ENCODE results near the gene INMT.

INMT gene

DNA sequence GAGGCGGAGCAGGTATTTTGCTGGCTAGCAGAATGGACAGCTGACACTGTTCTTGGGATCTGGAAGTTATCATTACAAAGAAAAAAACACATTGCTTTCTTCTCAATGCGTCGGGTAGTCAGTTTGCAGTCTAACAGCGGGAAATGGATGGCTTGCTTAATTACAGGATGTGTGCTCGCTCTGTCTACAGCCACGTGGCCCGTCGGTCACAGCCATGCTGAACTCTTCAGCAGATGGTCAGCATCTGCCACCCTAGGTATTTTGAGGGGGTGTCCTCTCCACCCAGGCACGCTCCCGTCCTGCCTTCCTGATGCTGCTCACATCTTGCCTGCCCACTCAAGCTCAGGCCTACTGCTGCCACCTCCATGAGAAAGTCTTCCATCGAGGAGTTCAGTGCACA, 20.4 kb upstream of the INMT start:
- no peaks in the 10 kb centered on the region for H3K4me1 ChIP-seq (ENCODE audit: control insufficient read depth, insufficient read depth, low read length)
- no peak overlapping the region for H3K27ac ChIP-seq (ENCODE audit: extremely low read depth, low read depth, low read length)
- POLR2A ChIA-PET = no interaction called here
- CTCF ChIA-PET = interaction anchor here (0.7 to 2.0 kb wide), 2 partner anchors 8 to 391 kb away, joined by 3 to 11 read pairs; no protein-coding TSS in a partner anchor
- TF ChIP-seq ZNF350 (tag by site-specific recombination; IDR thresholded peaks at IDR 0.05) = no peak
- no peak for TF ChIP-seq ZNF2 (tag by site-specific recombination; IDR thresholded peaks at IDR 0.05)
- no peak overlapping the region for H3K4me3 ChIP-seq (ENCODE audit: low read depth, low read length)
- H3K36me3 ChIP-seq (ENCODE audit: control insufficient read depth in 2 of 2, insufficient read depth in 1 of 2, low read length in 2 of 2) = no peaks in the 10 kb centered on the region
- no peaks in the 10 kb centered on the region for H3K9me3 ChIP-seq (ENCODE audit: control insufficient read depth, insufficient read depth, low read depth, low read length)

DNA sequence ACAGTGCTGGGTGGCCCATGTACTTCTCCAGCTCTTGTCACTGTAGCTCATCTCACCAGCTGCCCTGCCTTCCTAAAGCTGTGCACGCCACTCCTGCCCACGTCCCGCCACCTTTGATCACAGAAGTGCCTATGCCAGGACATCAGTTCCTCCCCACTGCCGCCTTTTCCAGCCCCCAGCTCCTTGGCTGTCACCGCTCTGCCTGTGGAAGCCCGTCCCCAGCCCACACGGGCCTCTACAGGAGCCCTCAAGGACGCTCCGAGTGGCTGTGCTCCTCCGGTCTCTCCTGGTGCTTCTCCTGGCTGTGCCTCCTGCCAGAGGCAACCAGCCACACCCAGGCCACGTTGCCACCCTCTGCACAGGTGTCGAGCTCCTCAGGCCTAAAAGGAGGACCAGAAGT, 19.3 kb upstream of the INMT start:
- POLR2A ChIA-PET = no interaction called here
- Histone ChIP-seq H3K36me3 (ENCODE audit: control insufficient read depth in 2 of 2, insufficient read depth in 1 of 2, low read length in 2 of 2) (no peaks in the 10 kb centered on the region), H3K27ac (ENCODE audit: extremely low read depth, low read depth, low read length) (no peak overlapping the region), H3K9me3 (ENCODE audit: control insufficient read depth, insufficient read depth, low read depth, low read length) (no peaks in the 10 kb centered on the region), H3K4me1 (ENCODE audit: control insufficient read depth, insufficient read depth, low read length) (no peaks in the 10 kb centered on the region), H3K4me3 (ENCODE audit: low read depth, low read length) (no peak overlapping the region)
- CTCF ChIA-PET = no interaction called here
- TF ChIP-seq, protein P1, sequence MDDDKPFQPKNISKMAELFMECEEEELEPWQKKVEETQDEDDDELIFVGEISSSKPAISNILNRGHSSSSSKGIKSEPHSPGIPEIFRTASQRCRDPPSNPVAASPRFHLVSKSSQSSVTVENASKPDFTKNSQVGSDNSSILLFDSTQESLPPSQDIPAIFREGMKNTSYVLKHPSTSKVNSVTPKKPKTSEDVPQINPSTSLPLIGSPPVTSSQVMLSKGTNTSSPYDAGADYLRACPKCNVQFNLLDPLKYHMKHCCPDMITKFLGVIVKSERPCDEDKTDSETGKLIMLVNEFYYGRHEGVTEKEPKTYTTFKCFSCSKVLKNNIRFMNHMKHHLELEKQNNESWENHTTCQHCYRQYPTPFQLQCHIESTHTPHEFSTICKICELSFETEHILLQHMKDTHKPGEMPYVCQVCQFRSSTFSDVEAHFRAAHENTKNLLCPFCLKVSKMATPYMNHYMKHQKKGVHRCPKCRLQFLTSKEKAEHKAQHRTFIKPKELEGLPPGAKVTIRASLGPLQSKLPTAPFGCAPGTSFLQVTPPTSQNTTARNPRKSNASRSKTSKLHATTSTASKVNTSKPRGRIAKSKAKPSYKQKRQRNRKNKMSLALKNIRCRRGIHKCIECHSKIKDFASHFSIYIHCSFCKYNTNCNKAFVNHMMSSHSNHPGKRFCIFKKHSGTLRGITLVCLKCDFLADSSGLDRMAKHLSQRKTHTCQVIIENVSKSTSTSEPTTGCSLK (tag by site-specific recombination; IDR thresholded peaks at IDR 0.05) = no peak
- TF ChIP-seq GLI2 (tag by site-specific recombination; IDR thresholded peaks at IDR 0.05; ENCODE audit: borderline replicate concordance, low read depth) (no peak), ZNF529 (tag by site-specific recombination; IDR thresholded peaks at IDR 0.05; ENCODE audit: insufficient replicate concordance) (no peak), ZNF837 (tag by site-specific recombination; IDR thresholded peaks at IDR 0.05) (no peak), ZNF24 (tag by site-specific recombination; IDR thresholded peaks at IDR 0.05) (no peak)
- TF ChIP-seq, protein P2, sequence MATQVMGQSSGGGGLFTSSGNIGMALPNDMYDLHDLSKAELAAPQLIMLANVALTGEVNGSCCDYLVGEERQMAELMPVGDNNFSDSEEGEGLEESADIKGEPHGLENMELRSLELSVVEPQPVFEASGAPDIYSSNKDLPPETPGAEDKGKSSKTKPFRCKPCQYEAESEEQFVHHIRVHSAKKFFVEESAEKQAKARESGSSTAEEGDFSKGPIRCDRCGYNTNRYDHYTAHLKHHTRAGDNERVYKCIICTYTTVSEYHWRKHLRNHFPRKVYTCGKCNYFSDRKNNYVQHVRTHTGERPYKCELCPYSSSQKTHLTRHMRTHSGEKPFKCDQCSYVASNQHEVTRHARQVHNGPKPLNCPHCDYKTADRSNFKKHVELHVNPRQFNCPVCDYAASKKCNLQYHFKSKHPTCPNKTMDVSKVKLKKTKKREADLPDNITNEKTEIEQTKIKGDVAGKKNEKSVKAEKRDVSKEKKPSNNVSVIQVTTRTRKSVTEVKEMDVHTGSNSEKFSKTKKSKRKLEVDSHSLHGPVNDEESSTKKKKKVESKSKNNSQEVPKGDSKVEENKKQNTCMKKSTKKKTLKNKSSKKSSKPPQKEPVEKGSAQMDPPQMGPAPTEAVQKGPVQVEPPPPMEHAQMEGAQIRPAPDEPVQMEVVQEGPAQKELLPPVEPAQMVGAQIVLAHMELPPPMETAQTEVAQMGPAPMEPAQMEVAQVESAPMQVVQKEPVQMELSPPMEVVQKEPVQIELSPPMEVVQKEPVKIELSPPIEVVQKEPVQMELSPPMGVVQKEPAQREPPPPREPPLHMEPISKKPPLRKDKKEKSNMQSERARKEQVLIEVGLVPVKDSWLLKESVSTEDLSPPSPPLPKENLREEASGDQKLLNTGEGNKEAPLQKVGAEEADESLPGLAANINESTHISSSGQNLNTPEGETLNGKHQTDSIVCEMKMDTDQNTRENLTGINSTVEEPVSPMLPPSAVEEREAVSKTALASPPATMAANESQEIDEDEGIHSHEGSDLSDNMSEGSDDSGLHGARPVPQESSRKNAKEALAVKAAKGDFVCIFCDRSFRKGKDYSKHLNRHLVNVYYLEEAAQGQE (tag by site-specific recombination; IDR thresholded peaks at IDR 0.05) = no peak
- TF ChIP-seq, protein P3, sequence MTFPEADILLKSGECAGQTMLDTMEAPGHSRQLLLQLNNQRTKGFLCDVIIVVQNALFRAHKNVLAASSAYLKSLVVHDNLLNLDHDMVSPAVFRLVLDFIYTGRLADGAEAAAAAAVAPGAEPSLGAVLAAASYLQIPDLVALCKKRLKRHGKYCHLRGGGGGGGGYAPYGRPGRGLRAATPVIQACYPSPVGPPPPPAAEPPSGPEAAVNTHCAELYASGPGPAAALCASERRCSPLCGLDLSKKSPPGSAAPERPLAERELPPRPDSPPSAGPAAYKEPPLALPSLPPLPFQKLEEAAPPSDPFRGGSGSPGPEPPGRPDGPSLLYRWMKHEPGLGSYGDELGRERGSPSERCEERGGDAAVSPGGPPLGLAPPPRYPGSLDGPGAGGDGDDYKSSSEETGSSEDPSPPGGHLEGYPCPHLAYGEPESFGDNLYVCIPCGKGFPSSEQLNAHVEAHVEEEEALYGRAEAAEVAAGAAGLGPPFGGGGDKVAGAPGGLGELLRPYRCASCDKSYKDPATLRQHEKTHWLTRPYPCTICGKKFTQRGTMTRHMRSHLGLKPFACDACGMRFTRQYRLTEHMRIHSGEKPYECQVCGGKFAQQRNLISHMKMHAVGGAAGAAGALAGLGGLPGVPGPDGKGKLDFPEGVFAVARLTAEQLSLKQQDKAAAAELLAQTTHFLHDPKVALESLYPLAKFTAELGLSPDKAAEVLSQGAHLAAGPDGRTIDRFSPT (tag by site-specific recombination; IDR thresholded peaks at IDR 0.05) = no peak

DNA sequence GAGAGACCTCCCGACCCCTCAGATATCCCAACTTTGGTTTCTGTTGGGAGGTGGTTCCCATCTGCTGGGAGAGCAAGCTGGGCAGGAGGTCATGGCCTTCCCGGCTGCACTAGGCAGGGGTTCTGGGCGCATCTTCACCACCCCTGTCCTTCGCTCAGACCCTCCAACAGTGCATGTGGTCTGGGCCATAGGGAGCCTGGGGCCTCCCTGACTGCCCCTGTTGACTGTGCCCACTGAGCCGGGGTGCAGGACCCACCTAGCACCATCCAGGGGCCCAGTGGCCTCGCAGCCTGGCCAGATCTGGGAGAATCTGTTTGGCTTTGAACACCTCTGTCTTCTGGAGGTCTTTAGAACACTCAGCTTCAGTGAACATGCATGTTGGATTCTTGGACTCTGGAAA, 18.7 kb upstream of the INMT start:
- no peaks in the 10 kb centered on the region for H3K4me1 ChIP-seq (ENCODE audit: control insufficient read depth, insufficient read depth, low read length)
- H3K9me3 ChIP-seq (ENCODE audit: control insufficient read depth, insufficient read depth, low read depth, low read length) = no peaks in the 10 kb centered on the region
- no peak overlapping the region for H3K27ac ChIP-seq (ENCODE audit: extremely low read depth, low read depth, low read length)
- no peaks in the 10 kb centered on the region for H3K36me3 ChIP-seq (ENCODE audit: control insufficient read depth in 2 of 2, insufficient read depth in 1 of 2, low read length in 2 of 2)
- CTCF ChIA-PET = no interaction called here
- no peak overlapping the region for H3K4me3 ChIP-seq (ENCODE audit: low read depth, low read length)
- POLR2A ChIA-PET = no interaction called here
- TF ChIP-seq, protein P4, sequence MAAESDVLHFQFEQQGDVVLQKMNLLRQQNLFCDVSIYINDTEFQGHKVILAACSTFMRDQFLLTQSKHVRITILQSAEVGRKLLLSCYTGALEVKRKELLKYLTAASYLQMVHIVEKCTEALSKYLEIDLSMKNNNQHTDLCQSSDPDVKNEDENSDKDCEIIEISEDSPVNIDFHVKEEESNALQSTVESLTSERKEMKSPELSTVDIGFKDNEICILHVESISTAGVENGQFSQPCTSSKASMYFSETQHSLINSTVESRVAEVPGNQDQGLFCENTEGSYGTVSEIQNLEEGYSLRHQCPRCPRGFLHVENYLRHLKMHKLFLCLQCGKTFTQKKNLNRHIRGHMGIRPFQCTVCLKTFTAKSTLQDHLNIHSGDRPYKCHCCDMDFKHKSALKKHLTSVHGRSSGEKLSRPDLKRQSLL (tag by site-specific recombination; IDR thresholded peaks at IDR 0.05) = no peak
- TF ChIP-seq, protein P5, sequence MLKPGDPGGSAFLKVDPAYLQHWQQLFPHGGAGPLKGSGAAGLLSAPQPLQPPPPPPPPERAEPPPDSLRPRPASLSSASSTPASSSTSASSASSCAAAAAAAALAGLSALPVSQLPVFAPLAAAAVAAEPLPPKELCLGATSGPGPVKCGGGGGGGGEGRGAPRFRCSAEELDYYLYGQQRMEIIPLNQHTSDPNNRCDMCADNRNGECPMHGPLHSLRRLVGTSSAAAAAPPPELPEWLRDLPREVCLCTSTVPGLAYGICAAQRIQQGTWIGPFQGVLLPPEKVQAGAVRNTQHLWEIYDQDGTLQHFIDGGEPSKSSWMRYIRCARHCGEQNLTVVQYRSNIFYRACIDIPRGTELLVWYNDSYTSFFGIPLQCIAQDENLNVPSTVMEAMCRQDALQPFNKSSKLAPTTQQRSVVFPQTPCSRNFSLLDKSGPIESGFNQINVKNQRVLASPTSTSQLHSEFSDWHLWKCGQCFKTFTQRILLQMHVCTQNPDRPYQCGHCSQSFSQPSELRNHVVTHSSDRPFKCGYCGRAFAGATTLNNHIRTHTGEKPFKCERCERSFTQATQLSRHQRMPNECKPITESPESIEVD (tag by site-specific recombination; IDR thresholded peaks at IDR 0.05) = no peak
- TF ChIP-seq, protein P6, sequence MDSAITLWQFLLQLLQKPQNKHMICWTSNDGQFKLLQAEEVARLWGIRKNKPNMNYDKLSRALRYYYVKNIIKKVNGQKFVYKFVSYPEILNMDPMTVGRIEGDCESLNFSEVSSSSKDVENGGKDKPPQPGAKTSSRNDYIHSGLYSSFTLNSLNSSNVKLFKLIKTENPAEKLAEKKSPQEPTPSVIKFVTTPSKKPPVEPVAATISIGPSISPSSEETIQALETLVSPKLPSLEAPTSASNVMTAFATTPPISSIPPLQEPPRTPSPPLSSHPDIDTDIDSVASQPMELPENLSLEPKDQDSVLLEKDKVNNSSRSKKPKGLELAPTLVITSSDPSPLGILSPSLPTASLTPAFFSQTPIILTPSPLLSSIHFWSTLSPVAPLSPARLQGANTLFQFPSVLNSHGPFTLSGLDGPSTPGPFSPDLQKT (IDR thresholded peaks at IDR 0.05; ENCODE audit: borderline replicate concordance, low read depth, low read length) = no peak
- TF ChIP-seq, protein P7, sequence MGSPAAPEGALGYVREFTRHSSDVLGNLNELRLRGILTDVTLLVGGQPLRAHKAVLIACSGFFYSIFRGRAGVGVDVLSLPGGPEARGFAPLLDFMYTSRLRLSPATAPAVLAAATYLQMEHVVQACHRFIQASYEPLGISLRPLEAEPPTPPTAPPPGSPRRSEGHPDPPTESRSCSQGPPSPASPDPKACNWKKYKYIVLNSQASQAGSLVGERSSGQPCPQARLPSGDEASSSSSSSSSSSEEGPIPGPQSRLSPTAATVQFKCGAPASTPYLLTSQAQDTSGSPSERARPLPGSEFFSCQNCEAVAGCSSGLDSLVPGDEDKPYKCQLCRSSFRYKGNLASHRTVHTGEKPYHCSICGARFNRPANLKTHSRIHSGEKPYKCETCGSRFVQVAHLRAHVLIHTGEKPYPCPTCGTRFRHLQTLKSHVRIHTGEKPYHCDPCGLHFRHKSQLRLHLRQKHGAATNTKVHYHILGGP (tag by site-specific recombination; IDR thresholded peaks at IDR 0.05) = no peak
- no peak for TF ChIP-seq ZNF549 (tag by site-specific recombination; IDR thresholded peaks at IDR 0.05)
- no peak for TF ChIP-seq TRIM28 (IDR thresholded peaks at IDR 0.05; ENCODE audit: borderline replicate concordance, low read length)

Measured in HEK293 (cell line).